HEK293 (cell line): ENCODE data around the gene USP22.

Experiments
- CTCF ChIA-PET: fragments of 350-600 bp; formaldehyde crosslinking; extraction: SDS; loops from one replicate; lab custom pipeline; 2021; ENCODE audit warnings: antibody characterized with exemption; lab: Yijun Ruan, JAX
- POLR2A ChIA-PET: fragments of 300-600 bp; formaldehyde crosslinking; extraction: SDS; loops from one replicate; lab custom pipeline; 2020; ENCODE audit warnings: antibody characterized with exemption, inconsistent platforms; lab: Yijun Ruan, JAX
- H3K27ac ChIP-seq: fragments of 200-500 bp; sonication (Bioruptor generic); 2 replicates; pipeline ENCODE4 v1.5.1; 2014; ENCODE audit warnings: low read depth, low read length, control low read depth, inconsistent platforms; ENCODE audit errors: extremely low read depth
- H3K36me3 ChIP-seq, 2 experiments: fragments of 200-500 bp in 1 of 2; sonication (Bioruptor generic) in 1 of 2; 1 replicate in 1 of 2; 2 replicates in 1 of 2; pipeline ENCODE4 v1.5.1; 2014 to 2017; ENCODE audit warnings: inconsistent platforms in 2 of 2, low read length in 2 of 2; ENCODE audit not compliant: control insufficient read depth in 2 of 2, insufficient read depth in 1 of 2
- H3K4me1 ChIP-seq: fragments of 200-500 bp; sonication (Bioruptor generic); 2 replicates; pipeline ENCODE4 v1.5.1; 2014; ENCODE audit warnings: mild to moderate bottlenecking, low read length, inconsistent platforms; ENCODE audit not compliant: control insufficient read depth, insufficient read depth
- H3K4me3 ChIP-seq: 2 replicates; pipeline ENCODE4 v1.5.1; 2011; ENCODE audit warnings: low read depth, mild to moderate bottlenecking, control low read depth, low read length, moderate library complexity
- H3K9me3 ChIP-seq: fragments of 200-500 bp; sonication (Bioruptor generic); 2 replicates; pipeline ENCODE4 v1.5.1; 2014; ENCODE audit warnings: low read depth, low read length, inconsistent platforms; ENCODE audit not compliant: control insufficient read depth, insufficient read depth
- GFI1B ChIP-seq: fragments of 450-650 bp; formaldehyde crosslinking; IDR thresholded peaks from 2 replicates; pipeline ENCODE4 v1.5.1; 2016; ENCODE audit warnings: missing biosample characterization, missing genetic modification characterization
- KLF10 ChIP-seq: fragments of 450-650 bp; IDR thresholded peaks from 2 replicates; pipeline ENCODE4 v1.5.1; 2018; ENCODE audit warnings: missing biosample characterization, mild to moderate bottlenecking, missing genetic modification characterization
- KLF17 ChIP-seq: fragments of 450-650 bp; formaldehyde crosslinking; IDR thresholded peaks from 2 replicates; pipeline ENCODE4 v1.5.1; 2016; ENCODE audit warnings: missing biosample characterization, missing genetic modification characterization
- KLF9 ChIP-seq: fragments of 450-650 bp; formaldehyde crosslinking; IDR thresholded peaks from 2 replicates; pipeline ENCODE4 v1.5.1; 2016; ENCODE audit warnings: missing biosample characterization, missing genetic modification characterization, low read depth
- SETDB1 ChIP-seq: IDR thresholded peaks from one replicate; pipeline ENCODE4 v1.6.1; 2017; ENCODE audit warnings: mild to moderate bottlenecking, low read length, moderate library complexity, mixed read lengths; ENCODE audit not compliant: insufficient read length
- SP7 ChIP-seq: fragments of 450-650 bp; formaldehyde crosslinking; IDR thresholded peaks from 2 replicates; pipeline ENCODE4 v1.5.1; 2016; ENCODE audit warnings: missing biosample characterization, missing genetic modification characterization
- TCF7L2 ChIP-seq: IDR thresholded peaks from 2 replicates; pipeline ENCODE4 v1.6.1; 2011; ENCODE audit warnings: low read depth, mild to moderate bottlenecking, inconsistent platforms, low read length, moderate library complexity, borderline replicate concordance
- TRIM28 ChIP-seq: IDR thresholded peaks from 2 replicates; pipeline ENCODE4 v1.6.1; 2011; ENCODE audit warnings: low read length, control low read depth, borderline replicate concordance
- ZBTB20 ChIP-seq: fragments of 450-650 bp; formaldehyde crosslinking; IDR thresholded peaks from 2 replicates; pipeline ENCODE4 v1.5.1; 2016; ENCODE audit warnings: missing biosample characterization, missing genetic modification characterization
- ZFP69B ChIP-seq: fragments of 450-650 bp; formaldehyde crosslinking; IDR thresholded peaks from 2 replicates; pipeline ENCODE4 v1.5.1; 2016; ENCODE audit warnings: missing biosample characterization, missing genetic modification characterization
- ZNF140 ChIP-seq: fragments of 450-650 bp; formaldehyde crosslinking; IDR thresholded peaks from 2 replicates; pipeline ENCODE4 v1.5.1; 2016; ENCODE audit warnings: missing biosample characterization, missing genetic modification characterization
- ZNF146 ChIP-seq: fragments of 450-650 bp; formaldehyde crosslinking; IDR thresholded peaks from 2 replicates; pipeline ENCODE4 v1.5.1; 2016; ENCODE audit warnings: missing biosample characterization, missing genetic modification characterization
- ZNF175 ChIP-seq: fragments of 450-650 bp; formaldehyde crosslinking; IDR thresholded peaks from 2 replicates; pipeline ENCODE4 v1.5.1; 2016; ENCODE audit warnings: missing biosample characterization, missing genetic modification characterization
- ZNF280C ChIP-seq: fragments of 450-650 bp; formaldehyde crosslinking; IDR thresholded peaks from 2 replicates; pipeline ENCODE4 v1.5.1; 2016; ENCODE audit warnings: missing biosample characterization, missing genetic modification characterization
- ZNF350 ChIP-seq: fragments of 450-650 bp; formaldehyde crosslinking; IDR thresholded peaks from 2 replicates; pipeline ENCODE4 v1.5.0; 2017; ENCODE audit warnings: missing biosample characterization, mild to moderate bottlenecking, missing genetic modification characterization
- ZNF514 ChIP-seq: fragments of 450-650 bp; formaldehyde crosslinking; IDR thresholded peaks from 2 replicates; pipeline ENCODE4 v1.5.1; 2016; ENCODE audit warnings: missing biosample characterization, missing genetic modification characterization
- ZNF555 ChIP-seq: fragments of 450-650 bp; formaldehyde crosslinking; conservative IDR thresholded peaks from 2 replicates; pipeline ENCODE4 v1.5.1; 2017; ENCODE audit warnings: missing biosample characterization, mild to moderate bottlenecking, missing genetic modification characterization, inconsistent platforms
- ZNF692 ChIP-seq: fragments of 450-650 bp; formaldehyde crosslinking; IDR thresholded peaks from 2 replicates; pipeline ENCODE4 v1.5.1; 2016; ENCODE audit warnings: missing biosample characterization, missing genetic modification characterization
- ZSCAN16 ChIP-seq: fragments of 450-650 bp; formaldehyde crosslinking; IDR thresholded peaks from 2 replicates; pipeline ENCODE4 v1.5.1; 2016; ENCODE audit warnings: missing biosample characterization, missing genetic modification characterization
- TF ChIP-seq, protein P1 (sequence below): fragments of 450-650 bp; formaldehyde crosslinking; IDR thresholded peaks from 2 replicates; pipeline ENCODE4 v1.5.1; 2017; ENCODE audit warnings: missing biosample characterization, missing genetic modification characterization
- TF ChIP-seq, protein P2 (sequence below): fragments of 450-650 bp; IDR thresholded peaks from 2 replicates; pipeline ENCODE4 v1.5.1; 2018; ENCODE audit warnings: missing biosample characterization, missing genetic modification characterization

Gene USP22

DNA sequence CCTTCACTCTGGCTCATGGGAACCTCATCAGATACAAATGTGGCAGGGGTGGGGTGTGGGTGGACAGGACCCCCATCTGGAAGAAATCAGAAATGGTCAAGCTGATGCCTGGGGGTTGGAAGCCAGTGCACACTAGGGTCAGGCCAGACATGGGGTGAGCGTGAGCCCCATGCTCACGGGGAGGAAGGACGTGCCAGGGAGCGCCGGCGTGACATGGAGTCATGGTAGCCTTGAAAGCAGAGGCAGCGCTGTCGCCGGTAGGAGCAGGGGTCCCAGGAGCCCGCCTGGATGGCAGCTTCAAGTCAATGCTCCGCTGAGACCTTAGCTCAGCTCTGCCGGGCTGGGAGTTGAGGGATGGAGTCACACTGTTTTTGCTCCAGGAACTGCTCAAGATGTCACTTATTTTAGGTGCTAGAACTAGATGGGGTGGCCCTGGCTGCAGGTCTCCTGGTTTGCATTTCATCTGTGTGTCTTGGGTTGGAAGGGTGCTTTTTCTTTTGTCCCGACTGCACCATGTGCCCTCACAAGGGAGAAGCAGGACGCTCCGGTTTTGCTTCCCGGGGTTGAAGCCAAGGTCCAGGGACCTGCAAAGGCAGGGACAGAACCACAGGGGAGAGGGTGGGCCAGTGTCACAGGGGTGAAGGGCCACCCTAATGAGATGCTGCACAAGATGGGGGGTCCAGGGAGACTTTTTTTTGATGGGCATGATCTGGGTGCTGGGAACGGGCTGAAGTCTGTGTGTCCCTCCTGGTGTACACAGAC is 51.4 kb downstream of the USP22 start (continued):
- TF ChIP-seq, protein P1, sequence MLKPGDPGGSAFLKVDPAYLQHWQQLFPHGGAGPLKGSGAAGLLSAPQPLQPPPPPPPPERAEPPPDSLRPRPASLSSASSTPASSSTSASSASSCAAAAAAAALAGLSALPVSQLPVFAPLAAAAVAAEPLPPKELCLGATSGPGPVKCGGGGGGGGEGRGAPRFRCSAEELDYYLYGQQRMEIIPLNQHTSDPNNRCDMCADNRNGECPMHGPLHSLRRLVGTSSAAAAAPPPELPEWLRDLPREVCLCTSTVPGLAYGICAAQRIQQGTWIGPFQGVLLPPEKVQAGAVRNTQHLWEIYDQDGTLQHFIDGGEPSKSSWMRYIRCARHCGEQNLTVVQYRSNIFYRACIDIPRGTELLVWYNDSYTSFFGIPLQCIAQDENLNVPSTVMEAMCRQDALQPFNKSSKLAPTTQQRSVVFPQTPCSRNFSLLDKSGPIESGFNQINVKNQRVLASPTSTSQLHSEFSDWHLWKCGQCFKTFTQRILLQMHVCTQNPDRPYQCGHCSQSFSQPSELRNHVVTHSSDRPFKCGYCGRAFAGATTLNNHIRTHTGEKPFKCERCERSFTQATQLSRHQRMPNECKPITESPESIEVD (tag by site-specific recombination) = no peak
- TF ChIP-seq ZSCAN16 (no peak), KLF17 (no peak), GFI1B (tag by site-specific recombination) (no peak), ZNF514 (tag by site-specific recombination) (no peak), TRIM28 (no peak), KLF9 (tag by site-specific recombination) (no peak), SP7 (tag by site-specific recombination) (no peak), TCF7L2 (no peak), ZNF140 (tag by site-specific recombination) (no peak)
- TF ChIP-seq, all 188 proteins: peak for 0

DNA sequence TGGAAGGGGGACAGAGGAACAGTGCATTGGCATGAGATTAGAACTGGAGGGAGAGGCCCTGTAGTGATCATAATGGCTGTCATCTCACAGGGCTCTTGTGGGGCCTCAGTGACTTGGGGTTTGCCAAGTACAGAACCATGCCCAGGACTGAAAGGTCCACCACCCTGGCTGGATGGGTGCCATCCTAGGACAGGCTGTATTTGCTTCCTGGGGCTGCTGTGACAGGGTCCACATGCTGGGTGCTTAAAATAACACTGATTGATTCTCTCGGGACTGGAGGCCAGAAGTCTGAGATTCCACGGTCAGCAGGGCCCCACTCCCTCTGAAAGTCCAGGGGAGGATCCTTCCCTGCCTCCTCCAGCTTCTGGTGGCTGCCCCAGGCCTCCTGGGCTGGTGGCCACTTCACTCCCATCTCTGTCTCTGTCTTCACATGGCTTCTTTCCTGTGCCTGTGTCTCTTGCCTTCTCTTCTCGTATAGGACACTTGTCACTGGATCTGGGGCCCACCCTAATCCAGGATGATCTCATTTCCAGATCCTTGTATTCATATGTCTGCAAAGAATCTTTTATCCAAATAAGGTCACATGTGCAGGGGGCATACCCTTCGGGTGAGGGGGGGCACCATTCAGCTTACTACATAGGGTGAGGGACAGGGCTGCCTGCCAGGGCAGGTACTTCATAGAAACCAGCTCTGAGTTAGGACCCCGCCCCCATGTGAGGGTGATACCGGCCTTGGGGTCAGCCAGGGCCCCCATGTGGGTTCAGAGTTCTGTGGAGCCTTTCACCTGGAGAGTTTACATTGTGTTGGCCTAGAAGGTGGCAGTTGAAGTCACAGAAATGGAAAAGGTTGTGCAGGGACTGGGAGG is 52.6 kb downstream of the USP22 start:
- ChIA-PET CTCF (interaction anchor here (0.7 to 1.7 kb wide), 3 partner anchors 46 to 189 kb away, joined by 3 to 11 read pairs (median 3); no protein-coding TSS in a partner anchor), POLR2A (no interaction called here)

GRCh38 chr17:20989481-20989880 is 53.3 kb downstream of the USP22 start:
- ChIA-PET POLR2A (no interaction called here), CTCF (no interaction called here)
- Histone ChIP-seq H3K4me1 (peaks cover 3% of the 10 kb centered on the region; the same call in 1 of the 2 replicates), H3K9me3 (no peaks in the 10 kb centered on the region), H3K36me3 (no peaks in the 10 kb centered on the region), H3K27ac (no peak overlapping the region), H3K4me3 (no peak overlapping the region)
- TF ChIP-seq ZNF280C (tag by site-specific recombination) = no peak
- TF ChIP-seq KLF10 (tag by site-specific recombination) = no peak
- no peak for TF ChIP-seq ZNF146 (tag by site-specific recombination)
- TF ChIP-seq SETDB1 = no peak
- TF ChIP-seq ZNF175 = no peak
- TF ChIP-seq ZNF350 (tag by site-specific recombination) = no peak
- TF ChIP-seq ZBTB20 (tag by site-specific recombination) = no peak
- TF ChIP-seq, protein P2, sequence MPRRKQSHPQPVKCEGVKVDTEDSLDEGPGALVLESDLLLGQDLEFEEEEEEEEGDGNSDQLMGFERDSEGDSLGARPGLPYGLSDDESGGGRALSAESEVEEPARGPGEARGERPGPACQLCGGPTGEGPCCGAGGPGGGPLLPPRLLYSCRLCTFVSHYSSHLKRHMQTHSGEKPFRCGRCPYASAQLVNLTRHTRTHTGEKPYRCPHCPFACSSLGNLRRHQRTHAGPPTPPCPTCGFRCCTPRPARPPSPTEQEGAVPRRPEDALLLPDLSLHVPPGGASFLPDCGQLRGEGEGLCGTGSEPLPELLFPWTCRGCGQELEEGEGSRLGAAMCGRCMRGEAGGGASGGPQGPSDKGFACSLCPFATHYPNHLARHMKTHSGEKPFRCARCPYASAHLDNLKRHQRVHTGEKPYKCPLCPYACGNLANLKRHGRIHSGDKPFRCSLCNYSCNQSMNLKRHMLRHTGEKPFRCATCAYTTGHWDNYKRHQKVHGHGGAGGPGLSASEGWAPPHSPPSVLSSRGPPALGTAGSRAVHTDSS (tag by site-specific recombination) = no peak

More for the DNA sequence above, 52.6 kb downstream of the USP22 start:
- Histone ChIP-seq H3K4me3 (no peak overlapping the region), H3K27ac (no peak overlapping the region), H3K36me3 (no peaks in the 10 kb centered on the region), H3K9me3 (no peaks in the 10 kb centered on the region), H3K4me1 (peaks cover 3% of the 10 kb centered on the region; the same call in 1 of the 2 replicates)
- TF ChIP-seq ZFP69B (tag by site-specific recombination) (peak; percentile 60; the same call in 1 of the 2 replicates), ZNF175 (no peak), ZNF692 (tag by site-specific recombination) (peak; percentile 84), ZNF555 (no peak)
